Prostate gland (tissue), 2 donors: ENCODE measurements around the gene PLEKHN1. TPM values are rescaled to one million over a fixed set of nuclear protein-coding genes. Genes with fewer than 3 reads are reported as not detected.

Experiments used
- DNase-seq: peaks from one replicate; pipeline ENCODE4 v3.0.0-alpha.2; 2019; ENCODE audit warnings: low spot score
- H3K27ac ChIP-seq, 2 donors: fragments of 200-600 bp; sonication (generic); 2 replicates each; pipeline ENCODE4 v1.5.1; 2017 to 2019
- H3K27me3 ChIP-seq: fragments of 200-600 bp; sonication (generic); replicated peaks from 2 replicates; pipeline ENCODE4 v1.5.1; 2019; ENCODE audit not compliant: insufficient read depth
- H3K36me3 ChIP-seq, 2 donors: fragments of 200-600 bp; sonication (generic); 1 replicate in 1 of 2; 2 replicates in 1 of 2; pipeline versions ENCODE4 v1.5.1 to v1.8.1; 2017 to 2019
- H3K4me1 ChIP-seq: fragments of 200-600 bp; sonication (generic); replicated peaks from 2 replicates; pipeline ENCODE4 v1.5.1; 2019
- H3K4me3 ChIP-seq, 2 donors: fragments of 200-600 bp; sonication (generic); 2 replicates each; pipeline ENCODE4 v1.5.1; 2017 to 2019
- H3K9me3 ChIP-seq: fragments of 200-600 bp; sonication (generic); 2 replicates; pipeline ENCODE4 v1.5.1; 2017
- POLR2A ChIP-seq: fragments of 450-650 bp; IDR thresholded peaks from one replicate; pipeline ENCODE4 v1.6.1; 2016; ENCODE audit warnings: antibody characterized with exemption, mild to moderate bottlenecking
- POLR2AphosphoS5 ChIP-seq: sonication (generic); formaldehyde crosslinking; IDR thresholded peaks from one replicate; pipeline ENCODE4 v1.6.1; 2017; ENCODE audit warnings: antibody characterized with exemption
- WGBS: methylation state at CpG from one replicate; pipeline ENCODE4 v1.1.5; 2018; 5-methylcytosine and 5-hydroxymethylcytosine counted together
- intact Hi-C: fragments of 100-400 bp; cut with DNase I; formaldehyde crosslinking; loops from one replicate; pipeline ENCODE4 v1.14.2; 2022
- total RNA-seq, 2 donors: library from RNA; depleted of rRNA; stranded (reverse); fragments of >200 nt; gene quantifications; one replicate each; pipeline ENCODE4 v1.1.0, GENCODE V29; 2016
- TF ChIP-seq, protein P1 (sequence below), 4 experiments: fragments of 200-600 bp in 2 of 4; fragments of 450-650 bp in 2 of 4; sonication (generic) in 2 of 4; IDR thresholded peaks; 1 replicate in 3 of 4; 2 replicates in 1 of 4; pipeline ENCODE4 v1.5.1; 2016 to 2019; ENCODE audit warnings: antibody characterized with exemption in 4 of 4, mild to moderate bottlenecking in 2 of 4, moderate library complexity in 2 of 4

Gene PLEKHN1
- total RNA-seq, 2 donors from 2014 or later, result 1.4 to 6.4 TPM

DNA sequence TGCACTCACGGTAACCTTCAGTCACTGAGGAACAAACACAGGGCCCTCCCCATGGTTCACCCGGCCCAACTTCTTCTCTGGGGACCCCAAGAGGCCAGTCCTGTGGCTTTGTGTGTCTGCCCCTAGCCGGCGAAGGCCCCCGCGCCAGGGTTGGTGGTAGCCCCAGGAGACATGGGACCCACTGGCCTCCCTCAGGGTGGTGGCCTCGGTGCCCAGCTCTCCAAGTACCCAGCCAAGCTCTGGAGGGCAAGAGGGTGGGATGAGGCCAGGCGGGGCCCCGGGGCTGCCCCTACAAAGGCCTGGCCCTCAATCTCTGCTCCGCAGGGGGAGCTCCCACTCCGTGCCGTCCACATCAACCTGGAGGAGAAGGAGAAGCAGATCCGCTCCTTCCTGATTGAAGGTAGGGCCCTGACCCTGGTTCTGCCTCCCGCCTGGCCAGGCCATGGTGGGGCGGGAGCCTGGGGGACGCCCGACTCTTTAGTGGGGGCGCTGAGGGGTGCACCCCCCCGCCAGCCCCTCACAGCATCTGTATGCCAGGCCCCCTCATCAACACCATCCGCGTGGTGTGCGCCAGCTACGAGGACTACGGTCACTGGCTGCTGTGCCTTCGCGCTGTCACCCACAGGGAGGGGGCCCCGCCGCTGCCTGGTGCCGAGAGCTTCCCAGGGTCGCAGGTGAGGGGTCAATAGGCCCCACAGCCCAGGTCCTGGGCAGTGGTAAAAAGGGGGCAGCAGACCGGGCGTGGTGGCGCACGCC is 5.6 kb downstream of the PLEKHN1 start:
- Histone ChIP-seq H3K4me1 (peaks cover 4% of the 10 kb centered on the region), H3K36me3 (no peaks in the 10 kb centered on the region), H3K9me3 (no peaks in the 10 kb centered on the region), H3K4me3 (no peak overlapping the region), H3K27me3 (no peaks in the 10 kb centered on the region), H3K27ac (no peak overlapping the region)
- intact Hi-C loops, result no loop called here
- no peak for TF ChIP-seq POLR2AphosphoS5
- TF ChIP-seq, protein P1, sequence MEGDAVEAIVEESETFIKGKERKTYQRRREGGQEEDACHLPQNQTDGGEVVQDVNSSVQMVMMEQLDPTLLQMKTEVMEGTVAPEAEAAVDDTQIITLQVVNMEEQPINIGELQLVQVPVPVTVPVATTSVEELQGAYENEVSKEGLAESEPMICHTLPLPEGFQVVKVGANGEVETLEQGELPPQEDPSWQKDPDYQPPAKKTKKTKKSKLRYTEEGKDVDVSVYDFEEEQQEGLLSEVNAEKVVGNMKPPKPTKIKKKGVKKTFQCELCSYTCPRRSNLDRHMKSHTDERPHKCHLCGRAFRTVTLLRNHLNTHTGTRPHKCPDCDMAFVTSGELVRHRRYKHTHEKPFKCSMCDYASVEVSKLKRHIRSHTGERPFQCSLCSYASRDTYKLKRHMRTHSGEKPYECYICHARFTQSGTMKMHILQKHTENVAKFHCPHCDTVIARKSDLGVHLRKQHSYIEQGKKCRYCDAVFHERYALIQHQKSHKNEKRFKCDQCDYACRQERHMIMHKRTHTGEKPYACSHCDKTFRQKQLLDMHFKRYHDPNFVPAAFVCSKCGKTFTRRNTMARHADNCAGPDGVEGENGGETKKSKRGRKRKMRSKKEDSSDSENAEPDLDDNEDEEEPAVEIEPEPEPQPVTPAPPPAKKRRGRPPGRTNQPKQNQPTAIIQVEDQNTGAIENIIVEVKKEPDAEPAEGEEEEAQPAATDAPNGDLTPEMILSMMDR (IDR thresholded peaks at IDR 0.05), result no peak
- WGBS, result 83% methylated on average over 30 of the region's 34 CpGs
- DNase-seq, result no peak

- TF ChIP-seq, protein P1 (IDR thresholded peaks at IDR 0.05), result no peak
- TF ChIP-seq POLR2AphosphoS5 (no peak), POLR2A (no peak)
- WGBS, result 86% methylated on average over 28 of the region's 28 CpGs
- H3K27me3 ChIP-seq, result no peaks in the 10 kb centered on the region
These were observed 6.6 kb downstream of the PLEKHN1 start for GRCh38 chr1:972726-973458.

DNA sequence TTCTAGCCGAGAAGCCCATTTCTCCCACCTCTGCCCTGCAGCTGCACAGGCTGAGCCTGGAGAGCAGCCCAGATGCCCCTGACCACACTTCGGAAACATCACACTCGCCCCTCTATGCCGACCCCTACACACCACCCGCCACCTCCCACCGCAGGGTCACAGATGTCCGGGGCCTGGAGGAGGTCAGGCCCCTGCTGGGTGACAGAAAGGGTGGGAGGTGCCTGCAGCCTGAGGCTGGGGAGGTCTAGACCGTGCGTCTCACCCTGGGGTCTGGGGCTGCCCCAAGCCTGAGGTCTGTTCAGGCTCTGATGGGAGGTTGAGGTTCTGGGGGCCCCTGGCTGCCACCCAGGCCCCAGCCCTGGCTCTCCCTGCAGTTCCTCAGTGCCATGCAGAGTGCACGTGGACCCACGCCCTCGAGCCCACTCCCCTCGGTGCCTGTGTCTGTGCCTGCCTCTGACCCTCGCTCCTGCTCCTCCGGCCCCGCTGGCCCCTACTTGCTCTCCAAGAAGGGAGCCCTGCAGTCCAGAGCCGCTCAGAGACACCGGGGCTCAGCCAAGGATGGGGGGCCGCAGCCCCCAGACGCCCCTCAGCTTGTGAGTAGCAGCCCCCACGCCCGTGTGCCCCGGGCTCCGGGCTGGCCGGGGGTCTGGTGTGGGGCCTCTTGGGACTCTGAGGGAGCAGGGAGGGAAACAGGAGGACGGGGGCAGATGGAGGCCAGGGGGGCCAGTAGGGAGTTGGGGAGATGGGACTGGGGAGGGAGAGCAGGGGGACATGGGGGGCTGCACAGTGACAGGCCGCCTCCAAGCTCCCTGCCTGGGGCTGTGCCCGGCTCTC is 7.4 kb downstream of the PLEKHN1 start:
- TF ChIP-seq, protein P1 (IDR thresholded peaks at IDR 0.05), result no peak
- TF ChIP-seq POLR2AphosphoS5 (no peak), POLR2A (no peak)
- Histone ChIP-seq H3K27me3 (no peaks in the 10 kb centered on the region), H3K9me3 (no peaks in the 10 kb centered on the region), H3K36me3 (no peaks in the 10 kb centered on the region), H3K4me1 (peaks cover 2% of the 10 kb centered on the region), H3K4me3 (no peak overlapping the region), H3K27ac (no peak overlapping the region)
- intact Hi-C loops, result no loop called here
- no peak for DNase-seq
- WGBS, result 87% methylated on average over 28 of the region's 28 CpGs

More at GRCh38 chr1:972726-973458, 6.6 kb downstream of the PLEKHN1 start:
- H3K36me3 ChIP-seq, result no peaks in the 10 kb centered on the region
- H3K4me3 ChIP-seq, result no peak overlapping the region
- intact Hi-C loops, result no loop called here
- no peaks in the 10 kb centered on the region for H3K9me3 ChIP-seq
- H3K27ac ChIP-seq, result no peak overlapping the region
- H3K4me1 ChIP-seq, result peaks cover 2% of the 10 kb centered on the region
- no peak for DNase-seq

DNA sequence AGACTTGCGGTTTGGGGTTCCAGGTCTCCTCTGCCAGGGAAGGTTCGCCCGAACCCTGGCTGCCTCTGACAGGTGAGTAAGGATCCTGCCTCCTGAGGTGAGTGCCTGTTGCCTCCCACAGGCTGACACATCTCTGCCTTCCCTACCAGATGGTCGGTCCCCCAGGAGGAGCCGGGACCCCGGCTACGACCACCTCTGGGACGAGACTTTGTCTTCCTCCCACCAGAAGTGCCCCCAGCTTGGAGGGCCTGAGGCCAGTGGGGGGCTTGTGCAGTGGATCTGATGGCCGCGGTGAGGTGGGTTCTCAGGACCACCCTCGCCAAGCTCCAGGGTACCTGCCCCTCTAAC is 8.0 kb downstream of the PLEKHN1 start:
- WGBS, result 91% methylated on average over 11 of the region's 11 CpGs
- no peaks in the 10 kb centered on the region for H3K27me3 ChIP-seq
- peaks cover 2% of the 10 kb centered on the region for H3K4me1 ChIP-seq
- H3K36me3 ChIP-seq, result no peaks in the 10 kb centered on the region
- TF ChIP-seq POLR2A (no peak), POLR2AphosphoS5 (no peak)
- TF ChIP-seq, protein P1 (IDR thresholded peaks at IDR 0.05), result no peak
- intact Hi-C loops, result no loop called here
- H3K4me3 ChIP-seq, result no peak overlapping the region
- H3K27ac ChIP-seq, result no peak overlapping the region
- no peak for DNase-seq
- H3K9me3 ChIP-seq, result no peaks in the 10 kb centered on the region
